Hematopoietic multipotent progenitor cell treated with erythropoietin and hydrocortisone succinate and interleukin-3 and kit ligand, for 15 days (in vitro differentiated cells): ENCODE data around the gene IPP.
"Not testable (repeated sequence)": the region's sequence is repeated elsewhere in the genome, so short reads cannot be mapped to it uniquely, and the experiment has no call there.

ENCODE experiments used
- DNase-seq: peaks from one replicate; pipeline ENCODE4 v3.0.0-alpha.2; 2015; ENCODE audit warnings: low spot score

Gene IPP

DNA sequence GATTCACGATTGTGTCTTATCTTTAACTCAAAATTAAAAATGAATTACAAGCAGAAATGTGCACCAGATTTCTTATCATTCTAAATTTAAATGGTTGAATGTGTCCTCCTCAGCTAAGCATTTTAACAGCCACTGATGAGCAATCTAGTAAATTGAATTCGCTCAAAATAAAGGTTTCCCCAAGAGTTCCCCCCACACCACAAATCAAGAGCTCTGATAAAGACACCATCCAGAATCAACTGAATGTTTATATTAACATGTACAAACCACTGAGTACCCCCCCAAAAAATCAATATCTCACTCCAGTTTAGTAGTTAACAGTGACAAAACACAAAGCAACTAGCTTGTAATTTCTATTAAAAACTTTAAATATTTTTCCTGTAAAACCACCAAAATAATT, 66.1 kb downstream of the IPP start:
- DNase-seq: no peak

DNA sequence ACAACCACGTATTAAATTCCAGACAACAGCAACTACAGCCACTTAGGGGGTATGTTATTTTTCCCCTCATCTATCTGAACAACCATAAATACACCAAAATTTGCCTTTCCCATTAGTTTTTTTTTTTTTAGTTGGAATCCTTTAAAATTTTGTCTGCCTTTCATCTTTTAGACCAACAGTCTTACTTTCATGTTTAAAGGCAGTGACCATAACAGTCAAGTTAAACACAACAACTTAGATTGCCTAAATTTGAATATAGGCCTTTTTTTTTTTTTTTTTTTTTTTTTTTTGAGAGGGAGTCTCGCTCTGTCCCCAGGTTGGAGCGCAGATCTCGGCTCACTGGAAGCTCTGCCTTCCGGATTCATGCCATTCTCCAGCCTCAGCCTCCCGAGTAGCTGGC, 67.5 kb downstream of the IPP start:
- DNase-seq: no peak

DNA sequence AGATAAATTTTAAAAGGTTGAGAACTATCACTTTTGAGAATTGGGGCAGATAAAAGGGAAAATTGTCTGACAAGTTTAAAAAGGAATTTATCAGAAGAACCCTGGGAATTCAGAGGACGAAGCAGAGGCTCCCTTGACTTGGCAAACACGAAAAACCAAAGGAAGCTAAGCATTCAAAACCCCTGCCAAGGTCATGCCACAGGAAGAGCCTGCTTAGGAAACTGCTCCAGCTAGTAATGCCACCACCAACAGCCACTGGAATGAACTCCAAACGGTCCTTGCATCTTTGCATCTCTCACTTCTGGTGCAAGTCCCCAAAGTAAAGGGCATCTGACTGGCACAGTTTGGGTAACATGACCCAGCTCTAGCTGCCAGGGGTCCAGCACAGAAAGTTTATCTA, 71.3 kb downstream of the IPP start:
- DNase-seq: no peak

DNA sequence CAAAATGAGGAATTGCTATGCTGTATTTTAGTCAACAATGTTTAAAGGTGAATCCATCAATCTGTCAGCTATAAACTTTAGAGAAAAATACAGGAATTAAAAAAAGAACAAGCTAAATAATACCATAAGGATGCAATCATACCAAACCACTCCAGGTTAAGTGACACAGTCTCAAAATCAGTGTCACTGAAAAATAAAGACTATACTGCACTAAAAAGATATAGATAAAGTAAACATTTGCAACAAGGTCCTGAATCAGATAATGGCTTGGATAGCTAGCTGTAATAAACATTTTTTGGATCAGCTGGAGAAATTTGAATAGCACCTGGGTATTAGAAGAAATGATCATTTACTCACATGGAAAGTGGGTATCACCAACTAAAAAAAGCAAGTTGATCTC, 72.0 kb downstream of the IPP start:
- DNase-seq: no peak

DNA sequence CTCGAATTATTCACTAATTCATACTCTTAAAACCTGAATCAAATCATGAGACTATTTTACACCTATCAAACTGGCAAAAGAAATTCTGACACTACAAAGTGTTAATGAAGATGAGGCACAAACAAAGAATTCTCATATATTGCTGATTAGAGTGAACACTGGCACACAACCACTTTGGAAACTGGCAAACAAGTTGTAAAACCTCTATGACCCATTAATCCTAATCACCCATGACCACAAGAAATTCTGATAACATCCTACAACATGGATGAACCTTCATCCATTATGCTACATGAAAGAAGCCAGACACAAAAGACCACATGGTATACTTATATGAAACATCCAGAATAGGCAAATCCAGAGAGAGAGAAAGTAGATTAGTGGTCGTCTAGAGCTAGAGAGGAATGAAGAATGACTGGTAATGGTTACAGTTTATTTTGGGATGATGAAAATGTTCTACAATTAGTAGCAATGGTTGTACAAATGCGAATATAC, 72.7 kb downstream of the IPP start:
- no peak for DNase-seq

DNA sequence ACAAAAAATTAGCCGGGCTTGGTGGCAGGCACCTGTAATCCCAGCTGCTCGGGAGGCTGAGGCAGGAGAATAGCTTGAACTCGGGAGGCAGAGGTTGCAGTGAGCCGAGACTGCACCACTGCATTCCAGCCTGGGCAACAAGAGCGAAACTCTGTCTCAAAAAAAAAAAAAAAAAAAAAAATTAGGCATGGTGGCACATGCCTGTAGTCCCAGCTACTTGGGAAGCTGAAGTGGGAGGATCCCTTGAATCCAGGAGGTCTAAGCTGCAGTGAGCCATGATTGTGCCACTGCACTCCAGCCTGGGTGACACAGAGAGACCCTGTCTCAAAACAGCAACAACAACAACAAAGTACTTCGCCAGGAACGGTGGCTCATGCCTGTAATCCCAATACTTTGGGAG, 73.9 kb downstream of the IPP start:
- DNase-seq: not testable (repeated sequence)

DNA sequence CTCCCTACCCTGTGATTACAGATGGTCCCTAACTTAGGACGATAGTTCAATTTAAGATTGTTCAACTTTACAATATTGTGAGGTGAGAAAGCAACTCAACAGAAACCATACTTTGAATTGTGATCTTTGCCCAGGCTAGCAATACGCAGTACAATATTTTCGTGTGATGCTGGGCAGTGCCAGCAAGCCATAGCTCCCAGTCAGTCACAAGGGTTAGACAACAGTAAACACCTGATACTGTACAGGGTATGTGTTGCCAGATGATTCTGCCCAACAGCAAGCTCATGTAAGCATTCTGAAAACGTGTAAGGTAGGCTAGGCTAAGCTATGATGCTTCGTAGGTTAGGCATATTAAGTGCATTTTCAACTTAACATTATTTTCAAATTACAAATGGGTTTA, 76.0 kb downstream of the IPP start:
- no peak for DNase-seq

DNA sequence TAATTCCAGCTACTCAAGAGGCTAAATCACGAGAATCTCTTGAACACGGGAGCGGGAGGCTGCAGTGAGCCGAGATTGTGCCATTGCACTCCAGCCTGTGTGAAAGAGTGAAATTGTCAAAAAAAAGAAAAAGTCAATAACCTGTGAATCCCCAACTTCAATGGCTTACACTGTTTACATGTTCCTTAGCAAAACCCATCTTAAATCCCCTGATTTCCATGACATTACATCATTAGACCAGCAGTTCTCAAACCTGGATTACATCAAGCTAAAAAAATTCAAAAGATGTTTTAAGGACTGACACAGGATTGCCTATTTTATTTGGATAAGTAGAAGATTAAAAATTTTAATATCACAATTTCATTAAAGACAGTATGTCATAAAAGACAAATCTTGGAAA, 76.5 kb downstream of the IPP start:
- DNase-seq: no peak

DNA sequence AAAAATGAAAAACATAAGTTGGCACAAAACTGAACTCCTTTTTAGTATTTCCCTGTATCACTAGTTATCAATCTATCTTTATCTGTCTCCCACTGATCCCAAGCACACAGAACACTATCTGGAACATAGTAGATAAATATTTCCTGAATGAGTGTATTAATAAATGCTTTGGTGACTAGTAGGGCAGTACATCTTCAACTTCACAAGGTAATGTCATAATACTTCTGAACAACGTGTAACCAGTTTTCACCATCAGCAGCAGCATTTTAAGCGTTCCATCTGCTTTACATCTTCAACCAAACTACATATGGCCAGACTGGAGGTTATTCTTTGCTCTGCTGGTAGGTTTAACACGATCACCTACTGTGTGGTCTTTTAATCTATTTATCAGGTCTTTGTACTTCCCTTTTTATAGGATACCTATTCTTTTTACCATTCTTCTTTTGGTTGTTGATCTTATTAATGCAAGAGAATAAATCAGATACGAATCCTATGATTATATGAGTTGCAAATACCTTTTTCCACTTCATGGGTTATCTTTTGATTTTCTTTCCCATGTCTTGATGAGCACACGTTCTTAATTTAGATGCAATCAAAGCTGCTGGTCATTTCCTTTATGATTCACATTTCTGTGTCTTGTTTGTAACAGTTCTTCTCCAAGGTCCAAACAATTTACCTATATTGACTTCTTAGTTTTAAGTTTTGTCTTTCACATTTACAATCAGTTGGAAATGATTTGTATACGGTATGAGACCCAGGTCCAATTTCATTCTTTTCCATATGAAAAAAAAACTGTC, 80.4 kb downstream of the IPP start:
- DNase-seq: no peak

DNA sequence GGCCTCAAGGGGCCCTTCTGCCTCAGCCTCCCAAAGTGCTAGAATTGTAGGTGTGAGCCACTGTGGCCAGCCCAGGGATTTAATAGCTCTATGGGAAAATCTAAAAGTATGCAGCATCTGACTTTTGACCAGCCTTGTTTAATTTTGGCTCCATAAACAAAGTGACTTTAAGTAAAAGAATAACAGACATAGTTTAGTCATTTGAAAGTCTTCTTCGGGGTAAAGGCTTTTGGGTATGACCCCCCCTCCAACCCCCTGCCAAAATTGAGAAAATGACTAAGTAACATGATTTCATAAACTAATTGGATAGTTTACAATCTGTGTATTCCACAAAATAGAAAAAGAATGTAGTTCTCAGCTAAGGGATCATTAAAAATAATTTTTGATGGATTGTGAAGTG, 81.1 kb downstream of the IPP start:
- no peak for DNase-seq

DNA sequence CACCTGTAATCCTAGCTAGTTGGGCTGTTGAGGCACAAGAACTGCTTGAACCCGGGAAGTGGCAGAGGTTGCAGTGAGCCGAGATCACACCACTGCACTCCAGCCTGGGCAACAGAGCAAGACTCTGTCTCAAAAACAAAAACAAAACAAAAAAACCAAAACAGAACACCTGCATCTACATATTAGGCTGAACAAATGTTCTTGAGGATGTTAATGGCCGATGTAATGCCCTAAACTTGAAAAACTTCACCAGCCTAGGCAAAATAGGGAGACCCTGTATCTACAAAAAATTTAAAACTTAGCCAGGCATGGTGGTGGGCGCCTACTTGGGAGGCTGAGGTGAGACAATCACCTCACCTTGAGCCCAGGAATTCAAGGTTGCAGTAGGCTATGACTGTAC, 81.9 kb downstream of the IPP start:
- DNase-seq: no peak

DNA sequence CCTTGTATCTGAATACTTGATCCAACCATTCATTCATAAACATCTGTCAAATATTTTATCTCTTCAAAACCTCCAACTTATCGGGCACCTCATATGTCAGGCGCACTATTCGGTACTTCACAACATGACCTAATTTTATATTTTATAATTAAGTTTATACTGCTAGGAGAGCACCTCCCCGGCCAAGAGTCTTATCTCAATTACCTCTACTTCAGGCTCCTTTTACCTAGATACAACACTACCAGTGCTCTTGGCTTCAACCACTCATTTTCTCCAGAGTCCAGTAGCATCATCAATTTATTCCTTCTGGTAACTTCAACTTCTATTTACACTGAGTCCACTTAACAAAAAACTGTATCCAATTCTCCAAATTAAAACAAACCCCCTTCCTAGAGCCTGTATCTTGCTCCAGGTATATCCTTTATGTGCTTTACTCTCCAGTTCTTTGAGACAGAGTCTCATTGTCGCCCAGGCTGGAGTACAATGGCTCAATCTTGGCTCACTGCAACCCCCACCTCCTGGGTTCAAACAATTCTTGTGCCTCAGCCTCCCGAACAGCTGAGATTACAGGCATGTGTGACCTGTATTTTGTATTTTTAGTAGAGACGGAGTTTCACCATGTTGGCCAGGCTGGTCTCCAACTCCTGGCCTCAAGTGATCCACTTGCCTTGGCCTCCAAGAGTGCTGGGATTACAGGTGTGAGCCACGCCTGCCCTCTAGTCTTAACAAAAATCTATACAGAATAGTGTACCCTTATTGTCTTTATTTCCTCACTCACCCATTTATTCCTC, 82.9 kb downstream of the IPP start:
- DNase-seq: no peak

DNA sequence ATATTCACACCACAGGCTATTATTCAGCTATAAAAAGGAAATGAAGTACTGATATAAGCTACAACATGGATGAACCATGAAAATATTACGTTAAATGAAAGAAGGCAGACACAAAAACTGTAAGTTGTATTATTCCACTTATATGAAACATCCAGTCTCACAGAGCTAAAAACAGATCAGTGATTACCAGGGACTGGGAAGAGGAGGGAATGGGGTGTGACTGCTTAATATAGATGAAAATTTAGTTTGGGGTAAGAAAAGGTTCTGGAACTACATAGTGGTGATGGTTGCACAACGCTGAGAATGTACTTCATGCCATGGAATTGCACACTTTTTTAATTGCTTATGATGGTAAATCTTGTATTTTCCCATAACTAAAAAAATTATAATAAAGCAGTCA, 83.6 kb downstream of the IPP start:
- DNase-seq: no peak

DNA sequence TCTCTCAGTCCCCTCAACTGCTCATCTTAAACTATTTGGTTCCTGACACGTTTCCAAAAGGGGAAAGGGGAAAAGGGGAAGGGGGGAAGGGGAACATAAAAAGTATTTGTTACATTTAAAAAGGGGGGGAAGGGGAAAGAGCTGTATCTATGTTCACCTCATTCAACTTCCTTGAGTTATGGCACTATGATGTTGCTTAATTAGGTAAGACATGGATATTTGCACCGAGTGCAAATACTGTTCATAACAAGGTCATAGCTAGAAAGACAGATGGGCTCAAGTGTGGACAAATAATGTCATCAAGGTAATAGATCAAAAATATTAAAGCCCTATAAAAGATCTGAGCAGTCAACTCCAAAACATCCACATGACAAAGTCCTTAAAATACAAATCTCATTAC, 90.1 kb downstream of the IPP start:
- no peak for DNase-seq

DNA sequence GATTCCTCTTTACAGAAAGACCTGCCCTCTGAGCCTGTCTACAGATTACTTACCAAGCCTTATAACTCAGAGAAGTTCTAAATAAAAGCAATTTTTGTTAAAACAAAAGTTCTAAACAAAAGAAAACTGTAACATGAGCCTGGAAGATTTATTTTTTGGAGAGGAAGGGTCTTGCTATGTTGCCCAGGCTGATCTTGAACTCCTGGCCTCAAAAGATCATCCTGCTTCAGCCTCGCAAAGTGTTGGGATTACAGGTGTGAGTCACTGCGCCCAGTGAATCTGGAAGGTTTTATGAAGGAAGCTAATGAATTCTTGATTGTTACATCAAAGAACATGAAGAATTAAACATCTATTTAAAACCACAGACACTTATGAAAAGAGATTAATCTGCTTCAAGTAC, 91.2 kb downstream of the IPP start:
- DNase-seq: no peak

DNA sequence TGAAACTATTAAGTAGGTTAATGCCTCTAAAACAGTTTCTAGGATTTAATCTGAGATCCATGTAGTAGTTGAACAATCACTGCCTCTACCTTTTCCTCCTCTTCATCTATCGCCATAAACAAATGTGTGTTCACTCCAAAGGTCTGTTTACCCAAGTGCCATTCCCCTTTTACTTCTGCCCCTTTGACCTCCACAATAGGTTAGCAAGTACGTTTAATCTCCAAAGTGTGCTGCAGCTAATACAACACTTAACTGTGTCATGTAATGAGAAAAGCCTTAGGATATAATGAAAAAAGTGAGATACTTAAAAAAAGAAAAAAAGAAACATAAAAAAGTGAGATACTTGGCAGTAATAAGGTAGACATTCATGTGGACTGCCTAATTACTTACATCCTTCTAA, 92.3 kb downstream of the IPP start:
- DNase-seq: no peak

DNA sequence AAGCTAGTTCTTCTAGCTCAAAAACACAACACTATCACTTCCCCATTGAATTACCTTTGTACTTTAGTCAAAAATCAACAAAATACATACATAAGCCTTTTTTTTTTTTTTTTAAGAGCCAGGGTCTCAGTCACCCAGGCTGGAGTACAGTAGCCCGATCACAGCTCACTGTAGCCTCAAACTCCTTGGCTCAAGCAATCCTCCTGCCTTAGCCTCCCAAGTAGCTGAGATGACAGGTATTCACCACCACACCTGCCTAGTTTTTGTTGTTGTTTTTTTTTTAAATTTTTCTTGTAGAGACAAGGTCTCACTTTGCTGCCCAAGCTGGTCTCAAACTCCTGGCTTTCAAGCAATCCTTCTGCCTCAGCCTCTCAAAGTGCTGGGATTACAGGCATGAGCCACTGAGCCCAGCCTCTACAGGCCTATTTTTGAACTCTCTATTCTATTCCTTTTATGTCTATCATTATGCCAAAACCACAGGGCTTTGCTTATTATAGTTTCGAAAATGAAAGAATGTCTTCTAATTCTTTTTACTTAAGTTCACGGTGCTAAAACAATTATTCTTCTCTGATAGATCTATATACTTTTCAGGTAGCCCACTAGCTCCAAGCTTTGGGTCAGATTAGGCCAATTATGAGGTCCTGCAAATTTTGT, 93.8 kb downstream of the IPP start:
- DNase-seq: no peak

DNA sequence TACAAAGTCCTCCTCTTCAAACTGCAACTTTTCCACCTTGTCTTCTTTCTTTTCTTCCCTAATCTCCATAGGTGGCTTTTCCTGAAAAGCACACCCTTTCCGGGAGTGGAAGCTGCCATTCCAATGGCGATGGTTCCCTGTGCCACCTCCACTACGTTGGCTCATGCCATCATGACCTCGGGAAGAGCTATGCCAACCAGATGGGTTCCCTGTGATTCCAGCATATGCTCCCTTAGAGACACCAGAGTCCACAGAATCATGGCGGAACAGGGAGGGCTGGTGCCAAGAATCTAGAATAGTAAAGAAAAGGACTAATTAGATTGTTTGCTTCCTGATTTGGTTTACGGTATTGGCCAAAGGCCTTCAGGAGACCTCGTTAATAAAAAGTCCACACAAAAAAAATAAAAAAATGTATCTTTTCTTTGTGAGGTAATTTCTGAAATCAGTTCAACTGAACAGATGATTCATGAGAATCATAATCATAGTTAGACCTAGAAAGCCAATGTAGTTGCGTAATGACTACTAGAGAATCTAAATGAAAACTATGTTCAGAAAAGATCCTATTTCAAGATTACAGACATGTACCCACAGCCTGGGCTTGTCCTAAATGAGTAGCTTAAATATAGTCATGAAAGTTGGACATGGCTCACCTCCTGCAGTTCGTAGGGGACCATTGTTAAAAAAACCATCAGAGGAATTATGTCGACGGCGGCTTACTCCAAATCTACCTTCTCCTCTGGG, 95.7 kb downstream of the IPP start:
- no peak for DNase-seq
